ENCODE data around the gene TPM3. TPM values are rescaled to one million over a fixed set of nuclear protein-coding genes. Genes with fewer than 3 reads are reported as not detected.
A peak's percentile ranks its signal among the peaks of the same experiment; 100 is the strongest.

The TPM3 gene
- total and polyA plus RNA-seq, 10 of the 15 experiments (the other 5 are each of a cell fraction or from before 2014, with no cell fraction given) = 270 to 759 (median 505) TPM

- TF ChIP-seq ZBTB40 (IDR thresholded peaks at IDR 0.05; ENCODE audit: borderline replicate concordance) (no peak), CHD1 (IDR thresholded peaks at IDR 0.05; ENCODE audit: low read depth, low read length) (no peak), SMAD1 (IDR thresholded peaks at IDR 0.05; ENCODE audit: low read depth, partially characterized antibody) (no peak), RUNX3 (IDR thresholded peaks at IDR 0.05; ENCODE audit: low read length) (peak; percentile 74), RFX5 (IDR thresholded peaks at IDR 0.05; ENCODE audit: low read depth, low read length) (no peak), CREM (IDR thresholded peaks at IDR 0.05; ENCODE audit: low read depth) (peak; percentile 67; the same call in 1 of the 2 replicates), CTCF (IDR thresholded peaks at IDR 0.05 in 2 of 3, conservative IDR thresholded peaks at IDR 0.05 in 1 of 3; ENCODE audit: control insufficient read depth in 2 of 3, extremely low read depth in 1 of 3, insufficient read depth in 1 of 3, low read depth in 3 of 3, low read length in 3 of 3) (no peak), ZBED1 (IDR thresholded peaks at IDR 0.05; ENCODE audit: borderline replicate concordance) (peak; percentile 36; the same call in 1 of the 2 replicates), NFYB (IDR thresholded peaks at IDR 0.05; ENCODE audit: insufficient read depth, low read depth, low read length) (no peak), BHLHE40 (IDR thresholded peaks at IDR 0.05; ENCODE audit: borderline replicate concordance in 1 of 2, low read depth in 2 of 2, low read length in 1 of 2) (peak in 1 of 2 experiments; percentile 7; a peak in 1 of 4 replicates), PRDM15 (CRISPR knock-in tag; IDR thresholded peaks at IDR 0.05) (no peak), PML (IDR thresholded peaks at IDR 0.05; ENCODE audit: low read length) (no peak), JUND (IDR thresholded peaks at IDR 0.05; ENCODE audit: low read depth, low read length) (no peak), BCLAF1 (IDR thresholded peaks at IDR 0.05) (no peak), EED (IDR thresholded peaks at IDR 0.05; ENCODE audit: low read depth) (peak; percentile 44), CBX3 (IDR thresholded peaks at IDR 0.05; ENCODE audit: borderline replicate concordance, low read depth) (no peak), ZSCAN29 (IDR thresholded peaks at IDR 0.05) (no peak)
These were observed 34.2 kb downstream of the TPM3 start (continued) for GRCh38 chr1:154157520-154158306.

Data from GM12878 (cell line).